Skeletal muscle cell (primary cell): ENCODE measurements around the gene MAEA.
A peak's percentile ranks its signal among the peaks of the same experiment; 100 is the strongest.

Source experiments
- DNase-seq: peaks from one replicate; pipeline ENCODE4 v3.0.0-alpha.2; 2010; ENCODE audit warnings: low read depth
- H3K4me3 ChIP-seq: 2 replicates; pipeline ENCODE4 v1.5.1; 2011; ENCODE audit warnings: low read depth, mild to moderate bottlenecking, control low read depth, low read length, moderate library complexity

MAEA gene

DNA sequence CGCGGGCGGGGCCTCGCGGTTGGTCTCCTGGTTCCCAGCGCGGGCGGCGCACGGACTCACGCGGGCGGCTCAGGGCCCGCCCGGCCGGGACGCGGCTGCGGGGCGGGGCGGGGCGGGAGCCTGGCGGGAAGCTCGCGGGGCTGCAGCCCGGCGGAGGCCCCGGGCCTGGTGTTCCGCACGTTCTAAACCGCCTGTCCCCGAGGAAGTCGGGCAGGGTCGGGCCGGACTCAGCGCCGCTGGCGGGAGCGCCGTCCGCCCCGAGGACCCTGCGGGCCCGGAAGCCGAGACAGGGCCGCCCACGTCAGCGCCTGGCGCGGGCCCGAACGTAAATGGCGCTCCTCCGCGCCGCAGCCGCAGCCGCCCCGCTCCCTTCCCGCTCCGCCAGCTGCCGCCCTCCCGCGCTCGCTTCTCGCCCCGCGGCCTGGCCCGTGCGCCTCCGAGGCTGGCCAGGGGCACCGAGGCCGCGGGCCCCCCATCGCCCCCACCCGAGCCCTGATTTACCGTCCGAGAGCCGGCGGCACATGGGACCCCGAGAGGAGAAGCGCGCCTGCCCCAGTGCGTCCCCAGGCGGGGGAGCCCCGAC is 40.5 kb upstream of the MAEA start:
- peak overlapping the region; percentile 60 for H3K4me3 ChIP-seq
- peak; percentile 62 for DNase-seq

DNA sequence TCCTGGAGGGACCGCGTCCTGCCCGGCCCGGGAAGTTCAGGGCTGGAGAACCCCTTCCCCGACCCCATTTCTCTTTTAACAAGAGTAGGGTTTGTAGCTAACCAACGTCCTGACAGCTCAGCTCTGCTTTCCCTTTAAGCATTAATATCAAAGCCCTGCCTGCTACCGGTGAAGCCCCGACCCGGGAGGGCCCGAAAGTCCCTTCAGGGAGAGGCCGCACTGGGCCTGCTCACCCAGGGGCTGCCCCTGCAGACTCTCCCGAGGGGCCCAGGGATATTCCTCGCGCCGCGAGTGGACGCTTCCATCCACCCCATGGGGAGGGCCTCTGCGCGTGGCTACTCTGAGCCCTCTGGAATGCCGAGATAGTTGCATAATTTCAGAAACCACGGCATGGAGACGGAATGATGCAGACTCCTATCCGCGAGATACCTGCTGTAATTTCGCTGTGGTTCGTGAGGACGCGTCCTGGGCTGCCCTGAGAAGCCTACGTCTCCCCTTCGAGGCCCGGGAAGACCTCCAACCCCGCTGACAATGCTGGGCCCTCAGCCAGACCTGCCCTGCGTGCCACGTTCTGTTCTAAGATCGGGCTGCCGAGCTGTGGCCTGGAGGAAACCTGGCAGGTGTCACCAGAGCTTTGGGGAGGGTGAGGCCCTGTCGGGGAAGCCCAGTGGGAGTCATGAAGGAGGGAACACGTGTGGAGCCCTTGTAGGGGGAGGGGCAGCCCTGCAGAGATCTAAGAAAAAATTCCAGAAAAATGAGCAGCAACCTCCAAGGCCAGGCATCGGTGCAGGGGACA is 39.8 kb upstream of the MAEA start:
- peak overlapping the region; percentile 60 for H3K4me3 ChIP-seq
- DNase-seq, result no peak

DNA sequence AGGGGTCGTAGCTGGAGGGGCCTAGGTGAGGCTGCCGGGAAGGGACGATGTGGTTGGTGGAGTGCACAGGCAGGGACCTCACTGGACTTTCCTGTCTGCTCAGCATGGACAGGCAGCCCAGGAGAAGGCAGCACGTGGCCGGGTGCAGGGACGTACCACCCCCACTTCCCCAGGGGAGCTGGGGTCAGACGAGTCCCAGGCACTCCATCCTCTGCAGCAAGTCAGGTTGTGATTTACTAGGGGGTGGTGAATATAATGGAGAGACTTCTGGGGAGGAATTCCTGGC is 39.2 kb upstream of the MAEA start:
- no peak for DNase-seq
- H3K4me3 ChIP-seq, result no peak overlapping the region

DNA sequence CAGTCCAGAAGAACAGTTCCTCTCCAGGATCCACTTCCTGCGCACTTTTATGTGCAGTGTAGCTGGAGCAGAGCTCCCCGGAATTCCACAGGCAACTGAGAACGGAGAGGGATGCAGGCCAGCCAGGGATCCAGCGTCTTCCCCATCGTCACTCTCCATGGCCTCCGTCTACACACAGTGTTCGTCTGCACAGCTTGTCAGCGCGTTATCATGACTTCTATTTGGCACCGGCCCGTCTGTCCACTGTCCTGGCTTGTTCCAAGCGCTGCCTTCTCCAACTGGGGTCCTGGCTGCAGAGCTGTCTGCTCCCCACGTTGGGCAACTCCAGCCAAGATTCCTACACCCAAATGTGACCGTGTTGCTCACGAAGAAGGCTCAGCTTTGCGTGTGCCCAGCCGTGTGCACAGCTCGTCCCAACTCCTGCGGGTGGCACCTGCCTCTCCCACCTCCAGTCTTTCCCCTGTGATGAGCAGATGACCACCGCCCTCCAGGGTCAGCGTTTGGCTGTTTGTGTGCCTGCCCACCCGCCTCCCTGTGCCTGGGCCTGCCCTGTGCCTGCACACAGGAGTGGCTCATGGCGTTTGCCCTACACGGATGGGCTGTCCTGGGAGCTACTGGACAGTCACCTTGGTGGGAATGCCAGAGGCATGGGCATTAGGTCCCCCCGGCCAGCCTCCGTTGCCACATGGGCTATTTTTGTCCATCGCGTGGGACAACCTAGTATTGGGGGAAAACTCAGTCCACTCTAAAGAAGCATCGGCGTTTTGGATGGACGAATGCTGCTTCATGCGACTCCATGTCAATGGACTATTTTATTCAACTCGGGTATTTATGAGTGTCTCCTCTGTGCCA is 38.5 kb upstream of the MAEA start:
- no peak for DNase-seq
- no peak overlapping the region for H3K4me3 ChIP-seq

DNA sequence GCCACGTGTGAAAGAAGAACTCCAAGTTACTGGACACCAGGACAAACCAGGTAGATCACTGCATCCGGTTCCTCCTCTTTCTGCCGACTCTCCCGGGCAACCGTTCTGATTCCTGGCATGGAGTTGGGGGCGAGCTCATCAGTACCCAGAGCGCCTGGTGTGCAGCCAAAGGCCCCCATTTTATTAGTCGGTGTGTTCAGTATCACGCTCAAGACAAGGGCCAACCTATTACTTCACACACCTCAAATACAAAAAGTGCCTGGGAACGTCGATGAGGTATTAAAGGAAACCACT is 38.0 kb upstream of the MAEA start:
- no peak overlapping the region for H3K4me3 ChIP-seq
- no peak for DNase-seq

DNA sequence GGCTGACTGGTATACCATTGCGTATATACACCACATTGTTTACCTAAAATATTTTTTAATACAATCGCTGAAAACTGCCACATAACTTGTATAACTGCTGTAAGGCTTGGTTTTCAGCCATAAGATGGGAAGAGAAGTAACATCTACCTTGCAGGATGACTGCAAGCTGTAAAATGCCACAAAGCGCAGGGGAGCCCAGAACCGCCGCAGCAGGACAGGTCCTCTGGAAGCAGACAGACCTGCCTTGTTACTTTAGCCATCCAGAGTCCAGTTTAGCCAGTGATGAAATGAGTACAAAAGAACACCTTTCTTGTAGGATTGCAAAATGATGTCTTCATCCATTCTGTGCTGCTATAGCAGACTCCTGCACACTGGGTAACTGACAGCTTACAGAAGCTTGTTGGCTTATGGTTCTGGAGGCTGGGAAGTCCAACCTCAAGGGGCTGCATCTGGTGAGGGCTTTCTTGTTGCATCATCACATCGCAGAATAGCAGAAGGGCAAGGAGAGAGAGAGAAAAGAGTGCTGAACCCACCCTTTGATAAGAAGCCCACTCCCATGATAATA is 36.7 kb upstream of the MAEA start:
- no peak overlapping the region for H3K4me3 ChIP-seq
- DNase-seq, result no peak

DNA sequence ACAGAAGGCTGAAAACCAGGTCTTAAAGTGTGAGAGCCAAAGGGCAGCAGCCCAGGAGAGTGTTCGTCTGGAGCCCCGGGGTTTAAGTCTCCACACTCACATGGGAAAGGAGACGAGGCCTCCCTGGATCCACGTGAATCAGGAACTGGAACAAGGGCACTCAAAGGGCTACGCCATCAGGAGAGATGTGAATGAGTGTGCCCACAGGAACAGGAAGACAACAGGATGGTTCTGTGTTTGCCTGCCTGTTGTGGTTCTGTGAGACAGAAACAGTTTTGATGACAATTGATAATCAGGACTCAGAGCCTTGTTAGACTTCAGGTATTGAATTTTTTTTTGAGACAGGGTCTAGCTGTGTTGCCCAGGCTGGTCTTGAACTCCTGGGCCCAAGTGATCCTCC is 35.9 kb upstream of the MAEA start:
- no peak overlapping the region for H3K4me3 ChIP-seq
- no peak for DNase-seq

DNA sequence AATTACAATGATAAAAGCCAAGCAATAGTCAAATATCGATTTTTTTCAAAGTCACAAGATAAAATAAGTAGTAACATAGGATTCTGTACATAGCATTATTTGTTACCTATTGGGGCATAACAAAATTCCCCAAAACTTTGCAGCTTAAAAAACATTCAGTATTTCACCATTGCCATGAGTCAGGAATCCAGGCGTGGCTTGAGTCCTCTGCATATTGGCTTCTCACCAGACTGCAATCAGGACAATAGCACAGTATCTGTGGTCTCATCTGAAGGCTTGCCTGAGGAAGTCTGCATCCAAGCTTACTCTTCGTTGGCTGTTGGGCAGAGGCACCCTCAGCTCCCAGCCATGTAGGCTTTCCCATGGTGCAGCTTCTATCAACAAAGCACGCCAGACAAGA is 34.5 kb upstream of the MAEA start:
- H3K4me3 ChIP-seq, result no peak overlapping the region
- DNase-seq, result no peak

DNA sequence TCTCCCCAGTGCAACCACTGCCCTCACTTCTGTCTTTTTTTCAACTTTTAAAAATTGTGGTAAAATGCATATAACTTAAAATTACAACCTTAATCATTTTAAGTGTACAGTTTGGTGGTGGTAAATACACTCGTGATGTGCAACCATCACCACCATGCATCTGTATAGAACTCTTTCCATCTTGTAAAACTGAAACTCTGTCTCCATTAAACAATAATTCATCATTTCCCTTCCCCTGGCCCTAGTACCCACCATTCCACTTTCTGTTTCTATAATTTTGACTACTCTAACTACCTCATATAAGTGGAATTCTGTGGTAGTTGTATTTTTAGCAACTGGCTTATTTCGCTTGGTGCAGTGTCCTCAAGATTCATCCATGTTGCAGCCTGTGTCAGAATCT is 34.0 kb upstream of the MAEA start:
- no peak overlapping the region for H3K4me3 ChIP-seq
- DNase-seq, result no peak

DNA sequence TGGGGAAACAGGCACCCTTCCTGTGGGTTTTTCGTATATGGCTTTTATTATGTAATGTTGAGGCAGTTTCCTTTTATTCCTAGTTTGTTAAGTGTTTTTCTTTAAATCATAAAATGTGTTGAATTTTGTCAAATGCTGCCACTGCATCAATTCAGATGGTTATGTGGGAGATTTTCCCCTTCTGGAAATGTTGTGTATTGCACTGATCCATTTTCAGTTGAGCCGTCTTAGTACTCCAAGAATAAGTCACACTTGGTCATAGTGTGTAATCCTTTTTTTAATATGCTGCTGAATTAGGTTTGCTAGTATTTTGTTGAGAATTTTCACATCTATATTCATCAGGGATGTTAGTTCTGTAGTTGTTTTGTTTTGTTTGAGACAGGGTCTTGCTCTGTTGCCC is 31.2 kb upstream of the MAEA start:
- no peak overlapping the region for H3K4me3 ChIP-seq
- no peak for DNase-seq

DNA sequence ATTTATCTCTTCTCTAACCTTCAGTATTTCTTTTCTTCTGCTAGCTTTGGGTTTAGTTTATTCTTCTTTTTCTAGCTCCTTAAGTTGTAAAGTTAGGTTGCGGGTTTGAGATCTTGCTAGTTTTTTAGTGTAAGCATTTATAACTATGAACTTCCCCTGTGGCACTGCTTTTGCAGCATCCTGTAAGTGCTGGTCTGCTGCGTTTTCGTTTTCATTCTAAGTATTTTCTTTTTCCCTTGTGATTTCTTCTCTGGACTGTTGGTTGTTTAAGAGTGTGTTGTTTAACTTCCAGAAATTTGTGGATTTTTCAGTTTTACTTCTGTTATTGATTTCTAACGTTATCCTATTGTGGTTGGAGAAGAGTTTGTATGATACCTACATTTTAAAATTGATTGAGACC is 29.7 kb upstream of the MAEA start:
- H3K4me3 ChIP-seq, result no peak overlapping the region
- DNase-seq, result no peak

DNA sequence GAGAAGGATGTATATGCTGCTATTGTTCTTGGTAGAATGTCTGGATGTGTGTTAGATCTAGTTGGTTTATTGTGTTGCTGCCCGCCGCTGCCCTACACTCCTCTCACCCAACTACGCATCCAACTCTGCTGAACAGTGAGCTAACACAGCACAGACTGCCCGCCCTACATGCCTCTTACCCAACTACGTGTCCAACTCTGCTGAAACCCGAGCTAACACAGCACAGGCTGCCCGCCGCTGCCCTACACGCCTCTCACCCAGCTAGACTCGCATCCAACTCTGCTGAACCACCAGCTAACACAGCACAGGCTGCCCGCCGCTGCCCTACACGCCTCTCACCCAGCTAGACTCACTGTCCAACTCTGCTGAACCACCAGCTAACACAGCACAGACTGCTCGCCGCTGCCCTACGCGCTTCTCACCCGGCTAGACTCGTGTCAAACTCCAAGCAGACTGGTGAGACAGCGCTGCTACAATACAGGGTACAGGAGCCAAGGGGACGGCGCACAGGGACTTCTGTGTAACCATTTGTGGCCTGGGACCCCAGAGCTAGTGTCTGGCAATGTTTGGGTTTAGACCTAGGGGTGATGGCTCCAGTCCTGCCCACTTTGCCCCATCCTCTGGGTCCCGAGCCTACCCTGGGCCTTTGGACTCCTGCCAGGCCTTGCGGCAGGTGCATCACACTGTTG is 29.1 kb upstream of the MAEA start:
- DNase-seq, result no peak
- no peak overlapping the region for H3K4me3 ChIP-seq

DNA sequence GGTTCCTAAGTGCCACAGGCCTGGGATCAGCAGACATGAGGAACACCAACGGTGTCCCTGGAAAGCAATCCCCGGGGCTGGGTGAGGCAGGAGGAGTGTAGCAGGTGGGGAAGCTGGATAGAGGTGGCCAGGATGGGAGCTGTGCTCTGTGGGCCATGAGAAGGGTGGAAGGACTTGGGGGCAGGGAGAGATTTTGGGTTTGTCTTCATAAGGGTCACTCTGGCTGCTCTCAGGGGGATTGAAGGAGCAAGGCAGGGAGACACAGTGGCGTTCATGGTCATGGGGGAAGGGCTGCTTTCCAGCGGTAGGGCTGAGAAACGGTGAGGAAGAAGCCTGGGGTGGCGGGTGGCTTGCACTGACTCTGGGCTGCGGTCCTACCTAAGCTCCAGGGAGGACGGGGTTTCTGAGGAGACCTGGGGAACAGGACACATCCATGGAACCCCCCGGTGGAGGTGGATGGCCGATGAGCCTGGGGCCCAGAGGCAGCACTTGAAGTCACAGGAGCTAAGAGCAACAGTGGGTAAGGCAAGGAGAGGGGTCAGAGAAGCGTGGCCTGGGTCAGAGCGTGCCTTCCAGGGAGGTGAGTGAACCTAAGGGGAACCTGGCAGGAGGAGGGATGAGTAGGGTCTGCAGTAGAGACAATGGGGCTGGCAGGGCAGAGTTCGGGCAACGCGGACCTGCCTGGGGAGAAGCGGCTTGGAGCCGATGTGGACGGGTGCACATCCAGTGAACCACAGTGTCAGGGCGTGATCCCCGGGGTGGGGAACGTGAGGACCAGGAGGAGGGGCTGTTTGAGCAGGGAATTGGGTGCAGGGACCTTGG is 28.4 kb upstream of the MAEA start:
- DNase-seq, result no peak
- H3K4me3 ChIP-seq, result no peak overlapping the region

DNA sequence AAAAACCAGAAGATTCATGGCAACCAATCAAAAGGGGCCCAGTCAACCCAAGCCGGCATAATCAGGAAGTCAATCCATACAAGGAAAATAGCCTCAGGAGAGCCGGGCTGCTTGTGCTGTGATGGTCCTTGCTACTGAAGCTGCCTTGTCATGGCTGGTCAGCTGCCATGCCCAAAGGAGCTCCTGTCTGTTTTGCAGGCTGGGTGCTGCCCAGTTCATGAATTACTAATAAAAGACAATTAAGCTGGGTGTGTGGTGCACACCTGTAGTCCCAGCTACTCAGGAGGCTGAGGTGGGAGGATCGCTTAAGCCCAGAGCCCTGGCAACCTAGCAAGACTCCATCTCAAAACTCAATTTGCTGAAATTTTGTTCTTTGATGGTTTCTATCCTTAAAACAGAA is 24.7 kb upstream of the MAEA start:
- DNase-seq, result no peak
- no peak overlapping the region for H3K4me3 ChIP-seq

DNA sequence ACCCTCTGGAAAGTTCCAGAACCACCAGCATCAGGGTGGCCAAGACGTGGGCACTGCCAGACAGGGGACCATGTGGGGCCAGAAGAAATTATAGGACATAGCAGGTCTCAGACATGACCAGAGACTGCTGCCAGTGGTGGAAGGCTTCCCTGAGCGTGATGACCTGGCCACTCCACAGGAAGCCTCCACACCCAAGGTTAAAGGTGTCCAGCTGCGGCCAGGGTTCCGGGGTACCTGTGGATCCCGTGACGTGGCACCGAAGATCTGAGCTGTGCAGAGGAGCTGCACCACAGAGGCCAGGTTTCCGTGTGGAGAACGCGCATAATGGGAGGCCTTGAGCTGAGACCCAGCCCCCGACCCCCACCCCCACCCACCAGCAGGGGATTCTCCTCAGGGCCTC is 24.3 kb upstream of the MAEA start:
- no peak overlapping the region for H3K4me3 ChIP-seq
- no peak for DNase-seq

DNA sequence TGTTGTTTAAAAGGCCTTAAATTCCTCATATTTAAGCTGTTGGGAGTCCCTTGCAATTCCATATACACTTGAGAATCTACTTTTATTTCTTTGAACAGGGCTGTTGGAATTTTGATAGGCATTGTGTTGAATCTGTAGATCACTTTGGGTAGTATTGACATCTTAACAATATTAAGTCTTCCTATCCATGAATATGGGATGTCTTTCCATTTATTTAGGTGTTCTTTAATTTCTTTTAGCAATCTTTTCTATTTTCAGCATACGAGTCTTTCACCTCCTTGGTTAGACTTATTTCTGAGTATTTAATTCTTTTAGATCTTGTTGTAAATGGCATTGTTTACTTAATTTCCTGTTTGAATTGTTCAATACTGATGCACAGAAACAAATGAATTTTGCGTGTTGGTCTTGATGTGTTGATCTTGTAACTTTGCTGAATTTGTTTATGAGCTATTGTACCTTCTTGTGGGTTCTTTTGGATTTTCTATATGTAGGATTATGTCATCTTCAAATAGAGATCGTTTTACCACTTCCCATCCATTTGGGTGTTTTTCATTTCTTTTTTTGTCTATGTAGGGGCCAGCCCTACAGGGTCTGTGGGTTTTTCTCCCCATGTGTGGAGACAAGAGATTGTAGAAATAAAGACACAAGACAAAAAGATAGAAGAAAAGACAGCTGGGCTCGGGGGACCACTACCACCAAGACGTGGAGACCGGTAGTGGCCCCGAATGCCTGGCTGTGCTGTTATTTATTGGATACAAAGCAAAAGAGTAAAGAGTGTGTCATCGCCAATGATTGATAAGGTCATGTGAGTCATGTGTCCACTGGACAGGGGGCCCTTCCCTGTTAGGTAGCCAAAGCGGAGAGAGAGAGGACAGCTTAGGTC is 22.6 kb upstream of the MAEA start:
- DNase-seq, result no peak
- no peak overlapping the region for H3K4me3 ChIP-seq

DNA sequence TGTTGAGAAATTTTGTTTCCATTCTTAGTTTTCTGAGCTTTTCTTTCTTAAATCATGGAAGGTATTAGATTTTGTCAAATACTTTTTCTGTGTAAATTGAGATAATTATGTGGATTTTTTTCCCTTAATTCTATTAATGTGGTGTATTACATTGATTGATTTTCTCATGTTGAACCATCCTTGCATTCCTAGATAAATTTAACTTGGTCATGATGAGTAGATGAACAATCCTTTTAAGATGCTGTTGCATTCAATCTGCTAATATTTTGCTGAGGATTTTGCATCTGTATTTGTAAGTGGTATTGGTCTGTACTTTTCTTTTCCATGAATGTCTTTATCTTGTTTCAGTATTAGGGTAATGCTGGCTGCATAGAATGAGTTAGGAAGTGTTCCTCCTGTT is 20.5 kb upstream of the MAEA start:
- H3K4me3 ChIP-seq, result no peak overlapping the region
- no peak for DNase-seq

DNA sequence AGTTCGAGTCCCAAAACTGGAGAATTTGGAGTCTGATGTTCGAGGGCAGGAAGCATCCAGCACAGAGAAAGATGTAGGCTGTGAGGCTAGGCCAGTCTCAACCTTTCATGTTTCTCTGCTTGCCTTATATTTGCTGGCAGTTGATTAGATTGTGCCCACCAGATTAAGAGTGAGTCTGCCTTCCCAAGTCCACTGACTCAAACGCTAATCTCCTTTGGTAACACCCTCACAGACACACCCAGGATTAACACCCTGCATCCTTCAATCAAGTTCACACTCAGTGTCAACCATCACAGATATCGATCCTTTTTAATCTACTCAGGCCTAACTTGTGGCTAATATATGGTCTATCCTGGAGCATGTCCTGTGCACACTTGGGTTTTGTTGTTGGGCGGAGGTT is 18.0 kb upstream of the MAEA start:
- no peak overlapping the region for H3K4me3 ChIP-seq
- no peak for DNase-seq
